ENCODE data around the gene ERMAP.

The ERMAP gene

GRCh38 chr1:42889264-42889663 is 72.3 kb downstream of the ERMAP start:
- TF ChIP-seq NFIC (IDR thresholded peaks at IDR 0.05), result peak; percentile 54
- TF ChIP-seq CREB1 (IDR thresholded peaks at IDR 0.05; ENCODE audit: low read depth), result no peak

GRCh38 chr1:42891465-42892138 is 74.7 kb downstream of the ERMAP start:
- TF ChIP-seq USF1 (IDR thresholded peaks at IDR 0.05), result no peak
- no peak for TF ChIP-seq CEBPB (IDR thresholded peaks at IDR 0.05)
- TF ChIP-seq EGR1 (IDR thresholded peaks at IDR 0.05), result no peak
- no peak for TF ChIP-seq ZBTB7A (IDR thresholded peaks at IDR 0.05; ENCODE audit: low read depth)
- TF ChIP-seq NFIC (IDR thresholded peaks at IDR 0.05), result no peak
- no peak for TF ChIP-seq MAX (IDR thresholded peaks at IDR 0.05)
- TF ChIP-seq EP300 (IDR thresholded peaks at IDR 0.05; ENCODE audit: borderline replicate concordance), result no peak
- no peak for TF ChIP-seq FOXM1 (IDR thresholded peaks at IDR 0.05; ENCODE audit: borderline replicate concordance, low read depth)
- TF ChIP-seq YY1 (IDR thresholded peaks at IDR 0.05; ENCODE audit: low read depth), result no peak
- no peak for TF ChIP-seq TAF1 (IDR thresholded peaks at IDR 0.05; ENCODE audit: low read depth)

Measured in Ishikawa (cell line).